GM12892 (cell line): ENCODE results near the gene TRAF3IP3.
"Not testable (repeated sequence)": the region's sequence is repeated elsewhere in the genome, so short reads cannot be mapped to it uniquely, and the experiment has no call there.

Experiments
- DNase-seq: peaks from one replicate; pipeline ENCODE4 v3.0.0; 2011; ENCODE audit not compliant: insufficient read length
- FAIRE-seq: peaks from 2 replicates; lab custom pipeline; 2011; peaks lifted over from hg19 to GRCh38; lab: Jason Lieb, UNC
- POLR2A ChIP-seq: IDR thresholded peaks from 2 replicates; pipeline ENCODE4 v1.6.1; 2011; ENCODE audit warnings: low read depth, low read length, control low read depth
- POLR2AphosphoS5 ChIP-seq: IDR thresholded peaks from 2 replicates; pipeline ENCODE4 v1.6.1; 2011; ENCODE audit warnings: low read depth, low read length, control low read depth
- TAF1 ChIP-seq: IDR thresholded peaks from 2 replicates; pipeline ENCODE4 v1.6.1; 2011; ENCODE audit warnings: low read depth, mild to moderate bottlenecking, control low read depth, low read length, borderline replicate concordance

Gene TRAF3IP3

GRCh38 chr1:209790286-209791193 is 34.7 kb downstream of the TRAF3IP3 start:
- DNase-seq (no peak), FAIRE-seq (no peak)
- no peak for TF ChIP-seq POLR2A
- TF ChIP-seq POLR2AphosphoS5: no peak
- TF ChIP-seq TAF1: no peak

GRCh38 chr1:209791920-209792319 is 36.1 kb downstream of the TRAF3IP3 start:
- no peak for FAIRE-seq
- TF ChIP-seq TAF1 (no peak), POLR2A (no peak)
- DNase-seq: no peak

- not testable (repeated sequence) for FAIRE-seq
Measured at GRCh38 chr1:209793711-209794110, 37.9 kb downstream of the TRAF3IP3 start.

DNA sequence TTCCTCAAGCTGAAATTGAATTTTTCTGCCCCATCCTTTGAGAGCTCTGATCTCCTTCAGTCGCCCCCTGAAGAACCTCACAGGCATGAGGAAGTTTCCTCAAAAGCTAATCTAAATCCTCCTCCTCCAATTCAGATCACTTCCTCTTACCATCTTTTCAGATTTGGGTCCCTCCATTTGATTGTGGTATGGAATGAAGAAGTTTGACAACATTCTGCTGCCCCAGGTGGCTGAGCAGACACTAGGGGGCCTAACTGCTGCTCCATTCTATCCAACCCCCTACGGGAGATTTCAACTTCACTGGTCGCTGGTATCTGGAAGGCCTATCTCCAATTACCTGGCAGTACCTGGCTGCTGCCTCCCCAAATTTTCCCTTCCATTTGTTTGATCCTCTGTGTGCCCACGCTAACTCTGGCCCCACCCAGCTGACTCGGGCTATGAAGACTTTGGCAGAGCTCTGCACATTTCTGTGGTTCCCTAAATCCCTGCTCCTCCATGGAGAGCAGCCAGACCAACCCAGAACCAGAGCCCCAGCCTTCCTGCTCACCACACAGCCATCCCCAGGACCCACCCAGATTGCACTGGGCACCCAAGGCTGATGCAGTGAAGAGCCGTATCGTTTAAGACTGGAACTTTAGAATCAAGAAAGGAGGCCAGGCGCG is 42.3 kb downstream of the TRAF3IP3 start:
- no peak for DNase-seq
- no peak for FAIRE-seq
- TF ChIP-seq POLR2A (no peak), TAF1 (no peak), POLR2AphosphoS5 (no peak)

More at GRCh38 chr1:209793711-209794110, 37.9 kb downstream of the TRAF3IP3 start:
- not testable (repeated sequence) for DNase-seq

GRCh38 chr1:209800984-209801834 is 45.4 kb downstream of the TRAF3IP3 start:
- no peak for FAIRE-seq
- DNase-seq: no peak
- TF ChIP-seq POLR2A: no peak
- no peak for TF ChIP-seq TAF1
- no peak for TF ChIP-seq POLR2AphosphoS5

GRCh38 chr1:209802117-209802779 is 46.4 kb downstream of the TRAF3IP3 start:
- no peak for DNase-seq
- TF ChIP-seq TAF1: no peak
- no peak for TF ChIP-seq POLR2AphosphoS5
- no peak for TF ChIP-seq POLR2A
- FAIRE-seq: no peak

DNA sequence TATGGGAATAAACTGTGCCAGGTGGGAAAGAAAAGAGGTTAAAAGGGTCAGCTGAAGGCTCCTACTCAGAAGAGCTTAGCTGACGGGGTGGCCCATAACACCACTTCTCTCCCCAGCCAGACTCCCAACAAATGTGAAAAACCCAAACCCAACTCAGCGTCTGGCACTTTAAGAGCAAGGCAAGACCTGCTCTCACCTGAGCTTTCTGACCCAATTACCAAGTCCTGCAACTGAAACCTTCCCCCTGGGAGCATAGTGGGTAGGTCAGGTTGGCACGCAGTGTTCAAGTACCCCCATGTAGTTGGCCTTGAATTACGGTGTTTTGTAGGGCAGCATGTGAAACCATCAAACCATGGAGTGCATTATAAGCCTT is 46.9 kb downstream of the TRAF3IP3 start:
- TF ChIP-seq POLR2A: no peak
- TF ChIP-seq TAF1: no peak
- no peak for TF ChIP-seq POLR2AphosphoS5
- FAIRE-seq: no peak
- DNase-seq: no peak

DNA sequence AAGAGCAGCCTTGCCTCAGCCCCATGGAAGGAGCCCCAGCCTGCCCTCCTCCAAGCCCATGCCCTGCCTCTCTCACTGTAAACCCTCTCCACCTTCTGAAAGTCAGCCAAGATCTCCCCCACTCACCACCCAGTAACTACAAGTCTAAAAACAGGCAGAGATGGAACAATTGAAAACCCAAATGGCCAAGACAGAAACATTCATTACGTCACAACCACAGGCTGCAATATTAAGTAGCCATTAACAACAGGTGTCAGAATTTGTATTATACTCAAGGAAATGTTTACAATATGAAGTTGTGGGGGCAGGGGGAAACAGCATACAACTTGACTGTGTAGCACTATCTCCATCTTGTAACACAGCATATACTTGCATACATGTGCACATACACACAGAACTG is 47.7 kb downstream of the TRAF3IP3 start:
- TF ChIP-seq TAF1: no peak
- no peak for TF ChIP-seq POLR2AphosphoS5
- TF ChIP-seq POLR2A: no peak
- no peak for DNase-seq
- FAIRE-seq: no peak

DNA sequence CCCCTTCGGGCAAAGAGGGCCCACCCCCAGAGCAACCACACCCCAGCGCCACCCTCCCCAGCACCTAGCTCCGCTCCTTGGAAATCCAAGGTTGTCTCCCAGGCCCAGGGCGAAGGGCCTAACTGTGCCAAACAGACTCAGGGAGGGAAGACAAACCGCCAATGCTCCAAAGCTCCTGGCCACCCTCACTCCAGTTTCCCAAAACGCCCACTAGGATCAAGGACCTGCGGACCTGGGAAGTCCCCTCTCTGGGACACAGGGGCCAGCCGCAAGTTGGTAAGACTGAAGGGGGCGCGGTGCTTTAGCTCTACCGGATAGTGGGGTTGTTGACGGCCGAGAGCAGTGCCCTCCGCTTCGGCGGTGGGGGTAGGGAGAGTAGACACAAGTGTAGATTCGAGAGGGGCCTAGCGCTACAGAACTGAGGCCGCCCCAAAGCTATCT is 49.5 kb downstream of the TRAF3IP3 start:
- no peak for TF ChIP-seq POLR2AphosphoS5
- TF ChIP-seq TAF1: no peak
- TF ChIP-seq POLR2A: no peak
- DNase-seq (no peak), FAIRE-seq (no peak)

GRCh38 chr1:209805875-209806760 is 50.3 kb downstream of the TRAF3IP3 start, which contains the start of gene IRF6:
TSS of gene IRF6 (minus strand) at chr1:209806142. CDS start at chr1:209801413, 4,729 bp downstream.
- TF ChIP-seq POLR2AphosphoS5: no peak
- TF ChIP-seq TAF1: no peak
- no peak for TF ChIP-seq POLR2A
- peak; percentile 69 for DNase-seq
- peak; percentile 77 for FAIRE-seq
